HG02678 (cell line): ENCODE measurements around the gene INHBC.
"Not testable (repeated sequence)": the region's sequence is repeated elsewhere in the genome, so short reads cannot be mapped to it uniquely, and the experiment has no call there.

ENCODE experiments used
- ATAC-seq: cut with Tn5 transposase; IDR thresholded peaks from one replicate; pipeline ENCODE4 v1.9.1; 2021; ENCODE audit warnings: mild to moderate bottlenecking, moderate library complexity; ENCODE audit not compliant: unreplicated experiment

INHBC gene

DNA sequence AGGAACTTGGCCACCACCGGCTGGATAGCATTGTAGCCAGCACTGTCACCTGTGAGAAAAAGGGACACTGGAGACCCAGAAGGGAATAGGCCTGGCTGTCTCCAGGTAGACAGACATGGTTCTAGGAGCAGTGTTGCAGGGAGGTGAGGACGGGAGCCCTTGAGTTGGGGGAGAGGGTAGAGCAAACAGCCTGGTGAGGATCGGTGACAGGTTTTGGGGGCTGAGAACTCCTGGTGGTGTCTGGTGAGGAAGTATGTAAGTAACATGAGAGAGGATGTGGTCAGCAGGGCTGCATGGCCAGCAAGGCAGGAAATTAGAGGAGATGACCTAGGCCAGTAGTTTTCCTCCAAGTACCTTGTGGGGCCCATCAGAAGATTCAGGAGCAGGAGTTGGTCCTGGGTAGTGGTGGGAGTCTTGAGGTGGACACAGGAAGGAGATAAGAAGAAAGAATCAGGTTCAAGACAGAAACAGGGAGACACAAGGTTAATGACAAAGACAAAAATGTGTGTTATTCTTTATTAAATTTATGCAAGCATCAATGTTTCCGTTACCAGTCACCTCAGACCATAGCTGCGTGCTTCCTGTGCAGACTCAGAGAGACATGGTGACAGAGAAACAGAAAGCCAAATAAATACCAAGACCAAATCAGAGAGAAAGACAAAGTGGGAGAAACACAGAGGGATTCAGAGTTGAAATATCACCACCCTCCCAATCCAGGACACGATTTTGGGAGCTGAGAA is 45.0 kb downstream of the INHBC start, which contains the start of gene ARHGAP9:
Gene ARHGAP9, minus strand, starts transcription at position 491 of the 740 bp plus-strand sequence. Its CDS starts 460 bp downstream, at position 31.
- peak; percentile 35 for ATAC-seq

DNA sequence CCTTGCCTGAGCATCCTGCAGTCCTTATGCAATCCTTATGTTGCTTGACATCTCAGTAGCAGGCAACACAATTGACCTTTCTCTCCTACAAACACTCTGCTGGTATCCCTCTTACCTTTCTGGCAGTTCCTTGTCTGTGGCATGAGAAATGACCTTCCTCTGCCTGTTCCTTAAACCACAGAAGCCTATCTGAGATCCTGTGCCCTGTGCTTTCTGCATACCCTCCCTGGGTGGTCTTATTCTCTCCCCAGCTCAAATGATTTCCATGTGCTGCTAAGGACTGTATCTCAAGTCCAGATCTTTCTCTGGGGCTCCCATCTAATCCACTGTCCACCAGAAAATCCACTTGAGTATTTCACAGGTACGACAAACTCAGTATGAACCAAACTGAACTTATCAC is 47.1 kb downstream of the INHBC start:
- no peak for ATAC-seq

DNA sequence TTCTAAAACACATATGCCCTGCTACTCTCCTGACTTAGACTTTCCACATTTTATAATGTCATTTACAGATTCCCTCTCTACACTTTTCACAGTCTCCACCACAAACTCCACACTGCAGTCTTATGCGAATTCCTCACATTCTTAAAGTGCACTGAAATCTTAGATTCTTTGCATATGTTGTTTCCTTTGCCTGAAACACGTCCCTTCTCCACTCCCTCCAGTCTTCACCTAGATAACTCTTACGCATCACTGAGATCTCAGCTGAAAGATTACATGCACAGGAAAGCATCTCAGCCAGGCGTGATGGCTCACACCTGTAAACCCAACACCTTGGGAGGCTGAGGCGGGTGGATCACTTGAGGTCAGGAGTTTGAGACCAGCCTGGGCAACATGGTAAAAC is 48.9 kb downstream of the INHBC start:
- no peak for ATAC-seq

GRCh38 chr12:57485695-57486094 is 51.1 kb downstream of the INHBC start:
- no peak for ATAC-seq

- ATAC-seq = no peak
Observed at GRCh38 chr12:57487055-57487596, 52.5 kb downstream of the INHBC start.

- peak; percentile 98 for ATAC-seq
Observed at GRCh38 chr12:57487597-57488401, 53.2 kb downstream of the INHBC start, which contains the start of gene MARS1. Gene MARS1 (plus strand): TSS chr12:57488068. CDS start chr12:57488091, 23 bp downstream.

GRCh38 chr12:57488402-57489156 is 54.0 kb downstream of the INHBC start:
- ATAC-seq = no peak

- ATAC-seq = no peak
Observed at GRCh38 chr12:57489157-57489641, 54.6 kb downstream of the INHBC start.

- ATAC-seq = no peak
Observed at GRCh38 chr12:57490126-57490525, 55.5 kb downstream of the INHBC start.

DNA sequence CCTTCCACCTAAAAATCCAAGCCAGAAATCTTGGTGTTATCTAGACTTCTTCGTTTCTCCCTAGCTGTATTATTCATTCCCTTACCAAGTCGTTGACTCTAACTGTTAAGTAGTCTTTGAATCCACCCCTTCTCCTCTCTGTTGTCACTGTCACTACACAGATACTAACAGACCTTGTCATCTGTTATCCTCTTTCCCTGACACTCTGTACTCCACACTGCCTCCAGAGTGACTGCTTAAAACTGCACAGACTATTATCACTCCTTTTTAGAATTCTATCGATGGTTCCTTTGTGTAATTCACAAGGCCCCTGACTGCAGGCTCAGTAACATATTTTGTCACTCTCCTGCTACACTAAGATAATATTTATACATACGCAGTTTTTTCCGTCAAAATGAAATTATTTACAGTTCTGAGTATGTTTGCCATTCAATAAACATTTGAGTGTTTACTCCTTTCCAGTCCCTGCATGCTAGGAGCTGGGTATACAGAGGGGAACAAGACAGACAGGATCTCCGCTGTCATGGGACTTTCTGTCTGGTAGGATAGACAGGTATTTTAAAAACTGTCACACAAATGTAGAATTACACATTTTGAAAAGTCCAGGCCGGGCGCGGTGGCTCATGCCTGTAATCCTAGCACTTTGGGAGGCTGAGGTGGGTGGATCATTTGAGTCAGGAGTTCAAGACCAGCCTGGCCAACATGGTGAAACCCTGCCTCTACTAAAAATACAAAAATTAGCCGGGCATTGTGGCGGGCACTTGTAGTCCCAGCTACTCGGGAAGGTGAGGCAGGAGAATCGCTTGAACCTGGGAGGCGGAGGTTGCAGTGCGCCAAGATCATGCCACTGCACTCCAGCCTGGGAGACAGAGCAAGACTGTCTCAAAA is 57.1 kb downstream of the INHBC start:
- ATAC-seq = no peak

GRCh38 chr12:57495051-57495701 is 60.6 kb downstream of the INHBC start:
- ATAC-seq = not testable (repeated sequence)

DNA sequence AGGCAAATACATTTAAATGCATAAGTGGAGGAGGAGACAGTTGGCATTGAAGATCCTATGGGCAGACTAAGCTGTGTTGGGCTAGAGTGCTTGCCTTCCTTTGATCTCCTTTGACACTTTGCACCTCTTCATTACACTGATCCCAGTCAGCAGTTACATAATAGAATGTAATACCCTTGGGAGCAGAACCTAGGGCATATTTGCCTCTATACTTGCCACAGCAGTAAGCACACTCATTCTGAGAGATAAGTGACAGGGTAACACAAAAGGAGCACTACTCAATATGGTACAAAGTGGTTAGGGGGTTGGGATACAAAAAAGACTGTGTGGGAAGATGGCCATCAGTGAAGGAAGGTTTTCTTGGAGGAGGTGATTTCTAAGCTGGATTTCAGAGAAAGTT is 62.2 kb downstream of the INHBC start:
- no peak for ATAC-seq

- no peak for ATAC-seq
Observed at GRCh38 chr12:57497223-57498131, 62.9 kb downstream of the INHBC start.

DNA sequence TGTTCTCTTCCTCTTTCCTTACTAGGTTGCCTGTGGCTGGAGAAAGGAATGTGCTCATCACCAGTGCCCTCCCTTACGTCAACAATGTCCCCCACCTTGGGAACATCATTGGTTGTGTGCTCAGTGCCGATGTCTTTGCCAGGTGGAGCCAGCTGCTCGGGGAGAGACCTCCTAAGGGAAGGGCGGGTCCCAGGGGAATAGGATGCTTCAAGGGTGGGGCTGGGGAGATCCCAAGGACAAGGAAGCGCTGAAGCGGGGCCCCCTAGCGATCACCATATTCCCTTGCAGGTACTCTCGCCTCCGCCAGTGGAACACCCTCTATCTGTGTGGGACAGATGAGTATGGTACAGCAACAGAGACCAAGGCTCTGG is 63.5 kb downstream of the INHBC start:
- ATAC-seq = no peak

- ATAC-seq = no peak
Observed at GRCh38 chr12:57498571-57498970, 64.0 kb downstream of the INHBC start.

- ATAC-seq = no peak
Observed at GRCh38 chr12:57500213-57500612, 65.6 kb downstream of the INHBC start.
